ENCODE measurements around the gene BBLN.

DNA sequence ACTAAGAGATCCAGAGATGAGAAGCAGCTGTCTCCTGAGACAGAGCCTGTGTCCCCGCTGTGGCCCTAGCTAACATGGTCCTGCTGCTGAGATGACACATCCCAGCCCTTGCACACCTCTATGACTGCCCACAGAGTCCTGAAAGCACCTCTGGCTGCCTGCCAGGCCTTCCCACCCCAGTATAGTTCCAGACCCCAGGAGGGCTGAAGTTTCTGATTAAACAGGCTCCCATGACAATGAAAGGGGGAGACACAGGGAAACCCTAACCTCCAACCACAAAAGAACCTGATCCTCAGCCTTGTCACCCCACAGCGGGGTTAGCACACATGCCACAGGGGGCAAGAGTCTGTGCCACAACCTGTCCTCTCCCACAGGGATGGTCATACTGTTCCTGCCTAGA, 15.7 kb downstream of the BBLN start:
- TF ChIP-seq, protein P1, sequence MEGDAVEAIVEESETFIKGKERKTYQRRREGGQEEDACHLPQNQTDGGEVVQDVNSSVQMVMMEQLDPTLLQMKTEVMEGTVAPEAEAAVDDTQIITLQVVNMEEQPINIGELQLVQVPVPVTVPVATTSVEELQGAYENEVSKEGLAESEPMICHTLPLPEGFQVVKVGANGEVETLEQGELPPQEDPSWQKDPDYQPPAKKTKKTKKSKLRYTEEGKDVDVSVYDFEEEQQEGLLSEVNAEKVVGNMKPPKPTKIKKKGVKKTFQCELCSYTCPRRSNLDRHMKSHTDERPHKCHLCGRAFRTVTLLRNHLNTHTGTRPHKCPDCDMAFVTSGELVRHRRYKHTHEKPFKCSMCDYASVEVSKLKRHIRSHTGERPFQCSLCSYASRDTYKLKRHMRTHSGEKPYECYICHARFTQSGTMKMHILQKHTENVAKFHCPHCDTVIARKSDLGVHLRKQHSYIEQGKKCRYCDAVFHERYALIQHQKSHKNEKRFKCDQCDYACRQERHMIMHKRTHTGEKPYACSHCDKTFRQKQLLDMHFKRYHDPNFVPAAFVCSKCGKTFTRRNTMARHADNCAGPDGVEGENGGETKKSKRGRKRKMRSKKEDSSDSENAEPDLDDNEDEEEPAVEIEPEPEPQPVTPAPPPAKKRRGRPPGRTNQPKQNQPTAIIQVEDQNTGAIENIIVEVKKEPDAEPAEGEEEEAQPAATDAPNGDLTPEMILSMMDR (IDR thresholded peaks at IDR 0.05; ENCODE audit: poor library complexity, severe bottlenecking), result no peak
- TF ChIP-seq POLR2AphosphoS5 (IDR thresholded peaks at IDR 0.05), result no peak
- TF ChIP-seq EZH2 (IDR thresholded peaks at IDR 0.05; ENCODE audit: borderline replicate concordance, insufficient read depth, low read length, poor library complexity, severe bottlenecking), result no peak
- TF ChIP-seq TAF1 (IDR thresholded peaks at IDR 0.05; ENCODE audit: low read depth), result no peak

Measured in neural cell (in vitro differentiated cells).